OCI-LY3 (cell line): Measurements from ENCODE around the gene OTOA.
"Not testable (repeated sequence)": the region's sequence is repeated elsewhere in the genome, so short reads cannot be mapped to it uniquely, and the experiment has no call there.

Source experiments
- H2AFZ ChIP-seq: fragments of 200-600, 300-600 bp; shearing (Covaris generic); 2 replicates; pipeline ENCODE4 v1.6.0; 2014; ENCODE audit warnings: antibody characterized with exemption, low read depth, low read length
- H3K27ac ChIP-seq: fragments of 200-600, 300-600 bp; sonication (generic); 2 replicates; pipeline ENCODE4 v1.5.1; 2014; ENCODE audit warnings: mild to moderate bottlenecking, low read length, moderate library complexity, mixed read lengths
- H3K27me3 ChIP-seq: fragments of 200-600, 300-600 bp; sonication (generic); 2 replicates; pipeline ENCODE4 v1.6.1; 2014; ENCODE audit warnings: low read depth, low read length, mixed read lengths
- H3K36me3 ChIP-seq: fragments of 200-600, 300-600 bp; sonication (generic); replicated peaks from 2 replicates; pipeline ENCODE3; 2014; ENCODE audit warnings: low read depth, low read length, mixed read lengths
- H3K4me1 ChIP-seq: fragments of 300-600, 200-600 bp; sonication (generic); 2 replicates; pipeline ENCODE4 v1.6.1; 2014; ENCODE audit warnings: low read length, mixed read lengths
- H3K4me2 ChIP-seq: fragments of 200-600, 300-600 bp; sonication (generic); 2 replicates; pipeline ENCODE4 v1.6.1; 2014; ENCODE audit warnings: low read length, mixed read lengths
- H3K4me3 ChIP-seq: fragments of 300-600, 200-600 bp; sonication (generic); 2 replicates; pipeline ENCODE4 v1.5.1; 2014; ENCODE audit warnings: antibody characterized with exemption, mild to moderate bottlenecking, low read length, moderate library complexity
- H3K79me2 ChIP-seq: fragments of 300-600, 200-600 bp; shearing (Covaris generic); 2 replicates; pipeline ENCODE4 v1.6.1; 2014; ENCODE audit warnings: mild to moderate bottlenecking, low read length, mixed read lengths
- H3K9ac ChIP-seq: fragments of 300-600, 200-600 bp; shearing (Covaris generic); 2 replicates; pipeline ENCODE4 v1.6.0; 2014; ENCODE audit warnings: mild to moderate bottlenecking, low read length, moderate library complexity
- H3K9me3 ChIP-seq: fragments of 200-600, 300-600 bp; shearing (Covaris generic); 2 replicates; pipeline ENCODE4 v1.6.1; 2014; ENCODE audit warnings: low read length, mixed read lengths; ENCODE audit not compliant: insufficient read depth
- H4K20me1 ChIP-seq: fragments of 200-600, 300-600 bp; sonication (generic); 2 replicates; pipeline ENCODE4 v1.6.1; 2016; ENCODE audit warnings: low read length, mixed read lengths; ENCODE audit not compliant: insufficient read depth
- CTCF ChIP-seq: fragments of 200-600, 300-600 bp; sonication (generic); IDR thresholded peaks from 2 replicates; pipeline ENCODE4 v1.5.1; 2014; ENCODE audit warnings: antibody characterized with exemption, low read length, low read depth
- EZH2phosphoT487 ChIP-seq: fragments of 200-600 bp; shearing (Covaris generic); IDR thresholded peaks from 2 replicates; pipeline ENCODE4 v1.6.1; 2018; ENCODE audit warnings: antibody characterized with exemption, mixed run types, low read depth

Gene OTOA

DNA sequence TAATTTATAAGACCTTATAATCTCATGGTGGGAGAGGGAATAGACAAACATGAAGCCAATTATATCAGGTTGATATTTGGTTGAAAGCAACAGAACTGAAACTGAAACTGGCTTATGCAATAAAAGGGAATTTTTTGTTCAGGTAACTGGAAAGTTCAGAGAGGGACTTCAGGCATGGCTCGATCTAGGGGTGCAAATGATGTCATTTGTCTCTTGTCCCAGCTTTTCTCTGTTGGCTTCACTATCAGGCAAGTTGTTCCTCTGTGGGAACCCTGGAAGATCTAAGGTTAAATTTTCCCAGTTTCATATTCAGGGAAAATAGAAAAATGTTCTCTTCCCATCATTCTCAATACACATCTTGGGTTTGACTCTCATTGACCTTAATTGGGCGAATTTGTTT, 59.8 kb downstream of the OTOA start:
- Histone ChIP-seq H3K4me1 (peaks cover 47% of the 10 kb centered on the region), H3K9me3 (no peaks in the 10 kb centered on the region), H3K27ac (no peak overlapping the region), H3K79me2 (no peaks in the 10 kb centered on the region), H3K27me3 (no peaks in the 10 kb centered on the region), H2AFZ (no peak overlapping the region), H3K9ac (no peak overlapping the region), H3K4me3 (no peak overlapping the region), H3K4me2 (no peak overlapping the region), H3K36me3 (peaks cover 5% of the 10 kb centered on the region), H4K20me1 (no peaks in the 10 kb centered on the region)
- TF ChIP-seq EZH2phosphoT487: no peak
- TF ChIP-seq CTCF: no peak

- TF ChIP-seq EZH2phosphoT487 (no peak), CTCF (peak; percentile 20)
- no peak overlapping the region for H3K4me2 ChIP-seq
- no peaks in the 10 kb centered on the region for H4K20me1 ChIP-seq
- peaks cover 5% of the 10 kb centered on the region for H3K36me3 ChIP-seq
- no peak overlapping the region for H2AFZ ChIP-seq
- no peak overlapping the region for H3K4me3 ChIP-seq
- no peaks in the 10 kb centered on the region for H3K27me3 ChIP-seq
- no peak overlapping the region for H3K27ac ChIP-seq
- H3K9ac ChIP-seq: no peak overlapping the region
- no peaks in the 10 kb centered on the region for H3K9me3 ChIP-seq
- H3K79me2 ChIP-seq: no peaks in the 10 kb centered on the region
- peaks cover 16% of the 10 kb centered on the region for H3K4me1 ChIP-seq
Measured at GRCh38 chr16:21727344-21727743, 63.6 kb downstream of the OTOA start.

- not testable (repeated sequence) for H3K79me2 ChIP-seq, H3K36me3 ChIP-seq, H3K4me1 ChIP-seq, H3K9ac ChIP-seq, H3K9me3 ChIP-seq, H2AFZ ChIP-seq, H4K20me1 ChIP-seq, H3K27ac ChIP-seq, H3K4me3 ChIP-seq, H3K4me2 ChIP-seq, H3K27me3 ChIP-seq
Measured at GRCh38 chr16:21731233-21731632, 67.5 kb downstream of the OTOA start.

GRCh38 chr16:21740637-21741036, 76.9 kb downstream of the OTOA start:
- not testable (repeated sequence) for H3K27me3 ChIP-seq, H2AFZ ChIP-seq, H3K79me2 ChIP-seq, H4K20me1 ChIP-seq, H3K9me3 ChIP-seq, H3K27ac ChIP-seq, H3K4me2 ChIP-seq, H3K4me3 ChIP-seq, H3K4me1 ChIP-seq, H3K36me3 ChIP-seq, H3K9ac ChIP-seq

DNA sequence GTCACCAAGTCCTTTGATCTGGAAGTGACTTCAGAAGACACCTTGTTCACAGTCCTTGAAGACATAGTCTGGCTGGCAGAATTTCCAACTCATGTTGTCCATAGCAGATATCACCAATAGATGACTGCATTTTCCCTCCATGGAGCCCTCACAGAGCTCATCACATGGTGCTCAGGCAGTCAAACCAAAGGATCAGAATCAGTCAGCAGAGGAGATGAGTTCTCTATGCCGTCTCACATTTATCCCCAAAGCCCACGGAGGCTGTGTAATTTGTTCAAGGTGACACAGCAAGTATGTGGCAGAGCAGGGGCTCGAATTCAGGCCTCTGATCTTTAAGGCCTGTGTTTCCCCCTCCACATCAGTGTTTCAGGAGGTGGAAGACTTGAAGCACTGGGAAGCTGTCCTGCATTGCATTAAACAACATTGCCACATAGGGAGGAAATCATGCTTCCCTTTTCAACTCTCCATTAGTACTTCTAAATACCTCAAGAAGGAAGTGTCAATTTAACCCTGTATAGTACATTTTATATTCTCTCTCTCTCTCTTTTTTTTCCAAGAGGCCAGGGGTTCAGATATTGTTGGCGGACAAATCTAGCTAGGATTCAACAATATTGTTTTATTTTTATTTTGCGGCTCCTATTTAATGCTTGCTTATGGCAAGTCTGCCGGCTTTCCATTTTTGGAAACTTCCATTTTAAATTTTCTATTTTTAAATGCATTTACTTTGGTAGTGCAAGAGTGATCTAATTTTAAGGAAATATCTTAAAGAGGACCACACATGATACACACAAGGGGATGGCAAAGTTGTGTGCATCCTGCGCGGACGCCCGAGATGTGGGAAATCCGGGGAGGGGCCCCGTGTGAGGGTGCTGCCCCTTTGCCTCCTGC, 92.7 kb downstream of the OTOA start:
- Histone ChIP-seq H3K4me2 (peak overlapping the region; percentile 58), H3K4me3 (peak overlapping the region; percentile 44)
- not testable (repeated sequence) for H3K27me3 ChIP-seq, H3K9ac ChIP-seq, H3K9me3 ChIP-seq, H3K36me3 ChIP-seq, H2AFZ ChIP-seq, H3K4me1 ChIP-seq, H3K79me2 ChIP-seq, H4K20me1 ChIP-seq, H3K27ac ChIP-seq

DNA sequence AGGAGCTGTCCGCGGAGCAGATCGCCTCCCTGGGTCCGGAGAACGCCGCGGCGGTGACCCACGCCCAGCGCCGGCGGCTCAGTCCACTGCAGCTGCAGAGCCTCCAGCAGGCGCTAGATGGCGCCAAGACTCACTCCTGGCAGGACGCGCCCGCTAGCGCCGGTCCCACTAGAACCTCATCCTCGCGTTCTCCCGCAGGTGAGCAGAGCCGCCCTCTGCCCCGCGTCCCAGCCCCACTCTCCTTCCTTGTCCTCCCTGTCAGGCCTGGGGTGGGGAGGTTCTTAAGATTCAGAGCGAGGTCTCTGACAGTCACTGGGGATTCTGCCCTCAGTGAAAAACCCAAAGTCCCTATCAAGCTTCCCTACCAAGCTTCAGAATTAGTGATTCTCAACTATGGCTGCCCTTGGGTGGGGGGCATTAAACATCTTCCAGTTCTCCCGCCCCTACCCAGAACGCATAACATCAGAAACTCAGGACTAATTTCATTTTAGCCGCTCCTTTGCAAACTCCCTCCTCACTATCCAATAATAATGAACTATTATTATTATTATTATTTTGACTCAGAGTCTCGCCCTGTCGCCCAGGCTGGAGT, 93.4 kb downstream of the OTOA start:
- H3K4me2 ChIP-seq, H3K9me3 ChIP-seq, H3K36me3 ChIP-seq, H3K79me2 ChIP-seq, H4K20me1 ChIP-seq, H3K27ac ChIP-seq, H3K4me1 ChIP-seq, H3K27me3 ChIP-seq, H3K4me3 ChIP-seq, H2AFZ ChIP-seq, H3K9ac ChIP-seq: not testable (repeated sequence)

DNA sequence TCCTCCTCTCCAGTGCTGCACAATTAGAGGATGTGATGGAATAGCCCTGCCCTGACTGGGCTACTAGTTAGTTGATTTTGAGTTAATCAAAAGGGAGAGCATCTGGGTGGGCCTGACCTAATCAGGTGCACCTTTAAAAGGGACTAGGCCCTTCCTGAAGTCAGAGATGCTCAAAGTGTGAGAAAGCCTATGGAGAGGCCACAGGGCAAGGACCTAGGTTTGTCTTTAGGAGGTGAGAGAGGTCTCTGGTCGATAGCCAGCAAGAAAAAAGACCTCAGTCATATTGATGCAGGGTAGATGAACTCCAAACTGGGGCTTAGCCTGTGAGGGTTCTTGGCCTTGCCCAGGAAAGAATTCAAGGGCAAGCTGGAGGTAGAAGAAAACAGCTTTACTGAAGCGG, 104.5 kb downstream of the OTOA start:
- not testable (repeated sequence) for H3K27ac ChIP-seq, H2AFZ ChIP-seq, H3K36me3 ChIP-seq, H3K4me2 ChIP-seq, H3K79me2 ChIP-seq, H3K9ac ChIP-seq, H3K4me3 ChIP-seq, H4K20me1 ChIP-seq, H3K9me3 ChIP-seq, H3K4me1 ChIP-seq, H3K27me3 ChIP-seq

- not testable (repeated sequence) for H3K4me2 ChIP-seq, H2AFZ ChIP-seq, H3K27me3 ChIP-seq, H3K9me3 ChIP-seq, H3K9ac ChIP-seq, H3K27ac ChIP-seq, H3K79me2 ChIP-seq, H4K20me1 ChIP-seq, H3K4me1 ChIP-seq, H3K4me3 ChIP-seq, H3K36me3 ChIP-seq
Measured at GRCh38 chr16:21768810-21769209, 105.0 kb downstream of the OTOA start.
